Measurements from ENCODE around the gene PARVA.

PARVA gene

DNA sequence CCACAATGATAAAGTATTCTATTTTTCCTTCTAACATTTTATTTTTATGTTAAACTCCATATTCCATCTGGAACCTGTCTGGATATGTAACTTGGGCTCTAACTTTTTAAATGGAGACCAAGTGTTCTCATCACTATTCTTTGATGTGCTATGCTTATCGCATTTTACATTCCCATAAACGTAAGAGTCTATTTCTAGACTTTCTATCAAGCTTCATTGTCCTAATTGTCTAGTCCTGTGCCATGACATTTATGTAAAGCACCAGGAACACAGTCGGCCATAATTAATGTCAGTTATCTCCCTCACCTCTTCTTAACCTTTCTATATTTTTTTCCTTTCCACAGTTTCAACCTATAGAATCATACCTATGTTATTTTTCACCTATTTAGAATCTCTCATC is 183.0 kb downstream of the PARVA start:
- DNase-seq, result no peak

GRCh38 chr11:12560861-12561260 is 183.5 kb downstream of the PARVA start:
- peak in 1 of 2 experiments; percentile 57 for DNase-seq

GRCh38 chr11:12564012-12564411 is 186.6 kb downstream of the PARVA start:
- no peak for DNase-seq

- DNase-seq, result no peak
Measured at GRCh38 chr11:12565406-12565805, 188.0 kb downstream of the PARVA start.

GRCh38 chr11:12567746-12568460 is 190.5 kb downstream of the PARVA start:
- no peak for DNase-seq

DNA sequence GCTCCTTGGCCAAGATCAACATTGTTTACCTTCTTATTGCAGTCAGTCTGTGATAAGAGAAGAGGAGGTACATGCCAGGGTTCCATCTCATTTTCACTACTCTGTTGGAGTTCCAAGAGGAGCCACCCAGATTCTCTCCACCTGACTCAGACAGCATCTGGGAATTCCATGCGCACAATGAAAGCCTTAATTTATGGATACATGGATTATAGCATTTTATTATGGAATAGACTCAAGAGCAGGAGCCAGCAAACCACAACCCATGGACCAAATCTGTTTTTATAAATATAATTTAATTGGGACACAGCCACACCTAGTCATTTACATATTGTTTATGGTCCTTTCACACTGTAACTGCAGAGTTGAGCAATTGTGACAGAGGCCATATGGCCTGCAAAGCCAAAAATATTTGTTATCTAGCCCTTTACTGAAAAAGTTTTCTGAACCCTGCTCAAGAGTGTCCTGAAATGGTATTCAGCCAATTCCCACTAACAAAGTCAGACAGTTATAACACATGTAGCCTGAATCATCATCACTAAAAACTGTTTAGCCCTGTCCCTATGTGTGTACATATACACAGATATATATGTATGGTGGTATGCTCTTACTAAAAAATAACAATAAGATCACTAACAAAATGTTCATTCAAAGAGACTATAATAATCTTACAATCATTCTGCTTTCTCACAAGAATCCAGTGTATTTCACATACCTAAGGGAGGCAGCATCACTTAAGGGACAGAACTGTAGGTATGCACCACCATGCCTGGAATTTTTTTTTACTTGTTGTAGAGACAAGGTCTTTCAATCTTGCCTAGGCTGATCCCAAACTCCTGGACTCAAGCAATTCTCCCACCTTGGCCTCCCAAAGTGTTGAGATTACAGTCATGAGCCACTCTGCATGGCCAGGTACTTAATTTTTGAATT is 192.4 kb downstream of the PARVA start:
- DNase-seq, result no peak

DNA sequence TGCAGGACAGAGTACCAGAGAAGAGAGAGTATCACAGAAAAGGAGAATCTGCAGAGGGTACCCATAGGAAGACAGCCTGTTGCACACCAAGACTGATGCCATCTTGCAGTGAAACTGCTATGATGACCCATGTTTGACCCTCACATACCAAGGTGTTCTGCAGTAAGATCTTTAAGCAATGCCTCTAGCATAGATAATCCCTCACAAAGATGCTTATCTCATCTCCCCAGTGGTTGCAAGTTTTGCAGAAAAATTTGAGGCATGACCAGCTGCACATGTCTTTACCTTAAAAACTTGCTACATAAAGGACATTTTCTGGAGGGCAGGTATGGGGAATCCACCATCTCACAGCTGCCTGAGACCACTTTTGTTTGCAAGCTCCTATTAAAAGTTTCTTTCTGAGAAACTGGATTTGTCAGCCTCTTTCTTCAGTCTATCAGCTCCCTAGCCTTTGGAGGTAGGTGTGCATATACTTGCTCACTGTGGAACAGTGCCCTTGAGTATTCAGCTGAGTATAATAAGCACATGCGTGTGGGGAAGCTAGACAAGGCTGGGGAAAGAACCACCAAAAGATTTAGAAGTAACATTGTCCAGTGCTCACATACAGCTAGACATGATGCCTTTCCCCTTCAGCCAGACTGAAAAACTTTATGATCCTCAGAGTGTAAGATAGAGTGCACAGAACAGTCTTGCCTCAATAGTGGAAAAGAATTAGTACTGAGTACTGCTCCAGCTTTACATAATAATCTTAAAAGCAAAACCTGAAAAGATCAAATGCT is 196.5 kb downstream of the PARVA start:
- DNase-seq, result no peak

DNA sequence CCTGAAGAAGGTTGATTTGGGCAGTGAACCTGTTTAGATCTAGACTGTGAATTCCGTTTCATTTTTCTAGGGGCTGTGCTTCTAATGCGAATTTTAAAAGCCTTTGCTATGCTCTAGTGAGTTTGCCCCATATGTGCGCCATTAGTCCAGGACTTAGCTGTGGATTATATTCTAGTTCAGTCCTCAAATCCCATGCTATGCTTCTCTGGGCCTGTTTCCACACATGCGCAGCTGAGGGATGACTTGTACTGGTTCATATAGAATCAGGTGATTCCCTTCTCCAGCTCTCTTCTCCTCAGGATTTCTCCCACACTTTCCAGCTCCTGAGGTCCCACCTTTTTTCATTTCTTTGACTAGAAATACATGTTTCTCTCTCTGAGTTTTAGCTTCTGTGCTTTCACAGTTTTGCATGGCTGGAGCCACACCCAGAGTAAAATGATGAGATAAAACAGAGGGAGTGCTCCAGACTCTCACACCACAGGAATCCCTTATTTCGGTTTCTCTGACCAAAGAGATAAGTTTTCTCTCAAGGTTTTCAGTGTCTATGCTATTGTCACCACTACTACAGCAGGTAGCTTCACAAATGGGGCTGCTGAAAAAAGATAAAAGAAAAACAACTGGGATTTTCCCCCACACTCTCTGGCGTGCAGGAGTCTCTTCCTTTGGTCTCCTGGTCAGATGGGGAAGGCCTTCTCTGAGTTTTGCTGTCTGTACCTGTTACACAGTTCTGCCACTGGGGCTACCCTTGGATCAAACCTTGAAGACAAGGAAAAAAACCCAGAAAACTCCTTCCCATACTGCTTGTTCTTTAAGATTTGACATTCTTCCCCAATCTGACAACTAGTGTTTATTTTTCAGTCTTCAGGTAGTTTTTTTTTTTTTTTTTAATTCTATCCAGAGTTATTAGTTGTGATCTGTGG is 200.6 kb downstream of the PARVA start:
- DNase-seq, result no peak

DNA sequence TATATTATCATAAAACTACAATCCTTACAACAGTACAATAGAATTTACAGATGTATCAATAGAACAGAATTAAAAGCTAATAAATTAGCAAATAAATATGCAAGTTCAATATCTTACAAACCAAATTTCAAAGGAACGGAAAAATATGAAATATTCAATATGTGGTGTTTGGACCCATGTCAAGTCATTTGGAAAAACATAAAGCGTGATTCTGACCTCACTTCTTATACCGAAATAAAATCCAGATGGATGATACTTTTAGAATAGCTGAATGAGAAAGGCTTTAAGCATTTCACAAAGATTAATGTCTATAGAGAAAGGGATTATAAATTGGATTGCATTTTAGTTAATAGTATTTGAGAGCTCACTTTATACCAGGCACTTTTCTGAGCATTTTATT is 204.0 kb downstream of the PARVA start:
- DNase-seq, result no peak

DNA sequence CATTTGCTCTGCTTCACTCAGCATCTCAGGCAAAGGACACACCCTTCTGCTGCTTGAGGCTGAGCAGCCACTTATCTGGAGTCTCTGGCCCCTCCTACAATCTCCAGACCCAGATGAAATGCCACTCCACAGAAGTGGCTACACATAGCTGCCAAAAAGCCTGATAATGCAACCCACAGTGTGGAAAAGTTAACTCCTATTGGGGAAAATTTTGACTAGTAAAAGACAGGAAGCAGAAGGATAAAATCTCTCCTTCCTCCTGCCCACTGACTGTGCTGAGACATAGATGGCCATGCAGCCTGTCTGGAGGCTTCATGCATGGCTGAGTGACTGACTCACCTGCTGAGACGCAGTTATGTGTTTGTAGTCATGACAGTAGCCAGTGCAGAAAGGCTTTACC is 204.6 kb downstream of the PARVA start:
- DNase-seq, result no peak
